ENCODE data around the gene SHISA5. TPM values are rescaled to one million over a fixed set of nuclear protein-coding genes. Genes with fewer than 3 reads are reported as not detected.

Gene SHISA5
- total RNA-seq, 1 donor from 2014 or later = 95.7 TPM

DNA sequence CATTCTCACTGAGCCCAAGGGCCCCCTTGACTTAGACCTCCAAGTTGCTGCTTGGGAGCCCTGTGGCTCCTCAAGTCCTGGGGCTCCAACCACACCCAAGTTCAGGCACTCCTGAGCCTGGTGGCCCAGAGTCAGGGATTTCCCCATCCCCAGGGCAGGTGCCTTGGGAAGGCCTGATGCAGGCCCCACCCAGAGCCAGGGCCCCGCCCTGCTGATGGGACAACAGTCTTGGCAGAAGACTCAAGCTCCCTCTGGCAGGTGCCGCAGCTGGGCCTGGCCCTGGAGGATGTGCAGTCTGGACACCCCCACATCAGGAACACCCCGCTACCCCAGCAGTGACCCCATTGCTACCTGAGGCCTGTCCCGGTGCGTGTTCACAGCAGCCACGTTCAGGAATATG is 17.7 kb upstream of the SHISA5 start:
- H3K27ac Mint-ChIP-seq = no peak overlapping the region

DNA sequence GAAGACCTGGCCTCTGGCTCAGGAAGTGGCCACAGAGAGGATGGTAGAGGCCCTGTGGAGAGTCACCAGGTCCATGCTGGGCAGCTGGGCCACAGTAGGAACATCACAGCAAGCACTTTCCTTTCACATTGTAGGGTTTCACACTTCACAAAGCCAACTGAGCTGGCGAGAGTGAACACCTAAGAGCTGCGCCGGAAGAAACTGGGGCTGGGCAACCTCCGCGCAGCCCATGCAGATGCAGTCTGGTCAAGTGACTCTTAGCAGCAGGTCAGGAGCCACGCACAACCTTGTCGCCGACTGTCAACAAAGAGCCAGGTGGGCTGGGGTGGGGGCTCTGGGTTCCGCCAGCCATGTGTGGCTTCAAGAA is 15.3 kb upstream of the SHISA5 start:
- no peak overlapping the region for H3K4me3 Mint-ChIP-seq

More for the DNA sequence above, 17.7 kb upstream of the SHISA5 start:
- POLR2A ChIA-PET = no interaction called here
- Mint-ChIP-seq H3K4me3 (no peak overlapping the region), H3K27me3 (no peaks in the 10 kb centered on the region), H3K36me3 (ENCODE audit: low read depth) (no peaks in the 10 kb centered on the region), H3K4me1 (no peaks in the 10 kb centered on the region), H3K9me3 (no peaks in the 10 kb centered on the region)
- TF ChIP-seq, protein P1, sequence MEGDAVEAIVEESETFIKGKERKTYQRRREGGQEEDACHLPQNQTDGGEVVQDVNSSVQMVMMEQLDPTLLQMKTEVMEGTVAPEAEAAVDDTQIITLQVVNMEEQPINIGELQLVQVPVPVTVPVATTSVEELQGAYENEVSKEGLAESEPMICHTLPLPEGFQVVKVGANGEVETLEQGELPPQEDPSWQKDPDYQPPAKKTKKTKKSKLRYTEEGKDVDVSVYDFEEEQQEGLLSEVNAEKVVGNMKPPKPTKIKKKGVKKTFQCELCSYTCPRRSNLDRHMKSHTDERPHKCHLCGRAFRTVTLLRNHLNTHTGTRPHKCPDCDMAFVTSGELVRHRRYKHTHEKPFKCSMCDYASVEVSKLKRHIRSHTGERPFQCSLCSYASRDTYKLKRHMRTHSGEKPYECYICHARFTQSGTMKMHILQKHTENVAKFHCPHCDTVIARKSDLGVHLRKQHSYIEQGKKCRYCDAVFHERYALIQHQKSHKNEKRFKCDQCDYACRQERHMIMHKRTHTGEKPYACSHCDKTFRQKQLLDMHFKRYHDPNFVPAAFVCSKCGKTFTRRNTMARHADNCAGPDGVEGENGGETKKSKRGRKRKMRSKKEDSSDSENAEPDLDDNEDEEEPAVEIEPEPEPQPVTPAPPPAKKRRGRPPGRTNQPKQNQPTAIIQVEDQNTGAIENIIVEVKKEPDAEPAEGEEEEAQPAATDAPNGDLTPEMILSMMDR (IDR thresholded peaks at IDR 0.05) = no peak
- ATAC-seq (ENCODE audit: low read depth) = no peak
- intact Hi-C loops (cut with micrococcal nuclease) = no loop called here
- DNase-seq = no peak
- CTCF ChIA-PET = no interaction called here

DNA sequence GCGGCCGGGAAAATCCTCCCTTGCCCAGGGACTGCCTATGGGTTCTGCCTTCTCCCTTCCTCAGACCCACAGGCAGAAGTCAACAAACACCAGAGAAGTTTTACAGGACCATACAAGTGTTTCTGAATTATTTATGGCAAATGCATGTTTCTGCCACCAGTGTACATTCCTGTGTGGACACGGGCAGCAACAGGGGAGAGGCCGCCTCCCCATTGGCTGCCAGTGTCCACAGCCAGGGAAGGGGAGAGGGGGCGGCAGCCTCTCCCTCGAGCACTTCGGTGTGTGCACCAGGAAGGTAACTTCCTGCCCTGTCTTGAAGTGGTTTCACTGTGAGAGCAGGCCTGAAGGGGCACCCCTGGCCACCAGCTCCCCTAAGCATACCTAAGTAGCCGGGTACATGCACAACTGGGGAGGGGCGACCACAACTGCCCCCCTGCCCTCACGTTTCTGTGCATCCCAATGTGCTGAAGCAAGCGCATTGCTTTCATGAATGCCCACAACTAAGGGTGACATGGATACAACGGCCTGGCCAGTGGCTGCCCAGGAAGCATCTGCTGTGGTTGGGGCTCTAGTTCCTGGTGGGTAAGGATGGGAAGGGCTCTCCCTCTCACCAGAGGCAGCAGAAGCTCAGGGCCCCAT is 14.8 kb upstream of the SHISA5 start:
- ChIA-PET POLR2A (no interaction called here), CTCF (no interaction called here)

More for the DNA sequence above, 15.3 kb upstream of the SHISA5 start:
- H3K36me3 Mint-ChIP-seq (ENCODE audit: low read depth) = no peaks in the 10 kb centered on the region
- no peaks in the 10 kb centered on the region for H3K9me3 Mint-ChIP-seq
- peaks cover 5% of the 10 kb centered on the region for H3K4me1 Mint-ChIP-seq
- ChIA-PET CTCF (no interaction called here), POLR2A (no interaction called here)
- ATAC-seq (ENCODE audit: low read depth) (no peak), DNase-seq (no peak)
- H3K27ac Mint-ChIP-seq = no peak overlapping the region
- H3K27me3 Mint-ChIP-seq = no peaks in the 10 kb centered on the region
- intact Hi-C loops (cut with micrococcal nuclease) = no loop called here
- TF ChIP-seq, protein P1 (IDR thresholded peaks at IDR 0.05) = no peak

DNA sequence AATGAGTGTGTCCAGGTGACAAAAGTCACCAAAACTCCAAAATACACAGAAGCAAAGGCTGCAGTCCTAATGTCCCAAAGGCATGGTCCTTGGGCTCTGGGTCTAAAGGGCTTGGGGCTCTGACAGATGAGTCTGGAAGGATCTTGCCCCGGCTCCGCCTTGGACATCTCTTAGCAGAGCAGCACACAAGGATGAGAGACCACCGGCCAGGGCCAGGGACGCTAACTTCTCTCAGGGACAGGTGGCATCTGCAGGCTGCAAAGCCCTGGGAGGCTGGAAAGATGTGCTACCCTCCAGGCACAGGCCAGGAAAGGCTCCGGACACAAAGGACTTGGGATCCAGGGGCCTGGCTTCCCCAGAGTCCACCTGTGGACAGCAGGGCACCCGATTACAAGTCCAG is 14.1 kb upstream of the SHISA5 start:
- Mint-ChIP-seq H3K27me3 (no peaks in the 10 kb centered on the region), H3K4me3 (no peak overlapping the region), H3K9me3 (no peaks in the 10 kb centered on the region), H3K36me3 (ENCODE audit: low read depth) (no peaks in the 10 kb centered on the region), H3K27ac (no peak overlapping the region), H3K4me1 (peaks cover 5% of the 10 kb centered on the region)
- ChIA-PET POLR2A (no interaction called here), CTCF (no interaction called here)
- TF ChIP-seq, protein P1 (IDR thresholded peaks at IDR 0.05) = no peak
- intact Hi-C loops (cut with micrococcal nuclease) = no loop called here
- DNase-seq = no peak
- ATAC-seq (ENCODE audit: low read depth) = no peak

More for the DNA sequence above, 14.8 kb upstream of the SHISA5 start:
- H3K27ac Mint-ChIP-seq = no peak overlapping the region
- H3K4me1 Mint-ChIP-seq = peaks cover 5% of the 10 kb centered on the region
- H3K36me3 Mint-ChIP-seq (ENCODE audit: low read depth) = no peaks in the 10 kb centered on the region
- H3K4me3 Mint-ChIP-seq = no peak overlapping the region
- intact Hi-C loops (cut with micrococcal nuclease) = no loop called here
- no peaks in the 10 kb centered on the region for H3K27me3 Mint-ChIP-seq
- H3K9me3 Mint-ChIP-seq = no peaks in the 10 kb centered on the region
- TF ChIP-seq, protein P1 (IDR thresholded peaks at IDR 0.05) = no peak
- ATAC-seq (ENCODE audit: low read depth) (no peak), DNase-seq (no peak)

DNA sequence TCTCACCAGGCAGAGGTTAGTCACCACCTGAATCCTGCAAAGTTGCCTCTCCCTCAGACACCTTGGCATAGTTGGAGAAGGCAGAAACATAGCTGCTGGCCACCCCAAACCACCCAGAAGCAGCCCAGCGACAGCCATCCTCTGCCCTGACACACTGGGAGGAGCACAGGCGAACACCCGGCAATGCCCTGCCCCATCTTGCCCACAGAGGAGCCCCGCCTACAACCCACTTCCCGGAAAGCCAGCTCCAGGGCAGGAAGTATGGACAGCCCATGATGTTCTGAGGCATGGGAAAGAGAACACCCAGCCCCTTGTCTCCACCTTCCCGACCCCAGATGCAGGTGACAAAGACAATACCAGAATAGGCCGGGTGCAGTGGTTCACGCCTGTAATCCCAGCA is 12.6 kb upstream of the SHISA5 start:
- no peaks in the 10 kb centered on the region for H3K9me3 Mint-ChIP-seq
- ChIA-PET POLR2A (interaction anchor here (0.5 kb wide), 1 partner anchor 21 kb away, joined by 3 read pairs; no protein-coding TSS in a partner anchor), CTCF (no interaction called here)
- no peaks in the 10 kb centered on the region for H3K36me3 Mint-ChIP-seq (ENCODE audit: low read depth)
- no peaks in the 10 kb centered on the region for H3K27me3 Mint-ChIP-seq
- ATAC-seq (ENCODE audit: low read depth) (no peak), DNase-seq (no peak)
- H3K4me3 Mint-ChIP-seq = no peak overlapping the region
- intact Hi-C loops (cut with micrococcal nuclease) = no loop called here
- peaks cover 5% of the 10 kb centered on the region for H3K4me1 Mint-ChIP-seq
- TF ChIP-seq, protein P1 (IDR thresholded peaks at IDR 0.05) = no peak
- H3K27ac Mint-ChIP-seq = no peak overlapping the region

Data from activated B cell treated with CpG ODN at 0.5 μM for 24 hours (primary cell).